A549 (cell line): Measurements from ENCODE around the gene PCED1B. TPM values are rescaled to one million over a fixed set of nuclear protein-coding genes. Genes with fewer than 3 reads are reported as not detected.

ENCODE experiments used
- ATAC-seq, 2 experiments: fragments of 200-7000 bp in 1 of 2; fragments of >200 bp in 1 of 2; cut with Nextera tagmentation in 1 of 2; cut with Tn5 transposase in 1 of 2; 3 replicates each; pipeline versions ENCODE4 v1.8.0 to v1.9.1; 2018 to 2020; ENCODE audit warnings: mild to moderate bottlenecking in 1 of 2, moderate library complexity in 1 of 2
- CTCF ChIA-PET: fragments of 300-600 bp; sonication (Branson Sonifier 250); formaldehyde crosslinking; extraction: SDS; loops from one replicate; lab custom pipeline; 2021; ENCODE audit warnings: antibody characterized with exemption, inconsistent platforms; lab: Yijun Ruan, JAX
- POLR2A ChIA-PET: fragments of 350-600 bp; formaldehyde crosslinking; extraction: SDS; loops from one replicate; lab custom pipeline; 2021; ENCODE audit warnings: antibody characterized with exemption, inconsistent platforms; lab: Yijun Ruan, JAX
- DNase-seq, 2 experiments: peaks; one replicate each; pipeline versions ENCODE4 v3.0.0 to v3.0.0-alpha.2; 2011 to 2016; ENCODE audit warnings: low read depth in 1 of 2, low spot score in 1 of 2
- FAIRE-seq: peaks from 2 replicates; lab custom pipeline; 2011; peaks lifted over from hg19 to GRCh38; lab: Jason Lieb, UNC
- H3K27ac ChIP-seq, 2 experiments: fragments of >200 bp; sonication (Bioruptor Twin); formaldehyde crosslinking; 3 replicates each; pipeline ENCODE4 v1.5.1; 2016 to 2017
- H3K4me1 ChIP-seq: fragments of >200 bp; sonication (Bioruptor Twin); formaldehyde crosslinking; 3 replicates; pipeline ENCODE4 v1.6.1; 2016
- H3K4me2 ChIP-seq: fragments of >200 bp; sonication (Bioruptor Twin); formaldehyde crosslinking; 3 replicates; pipeline ENCODE4 v1.6.1; 2016
- H3K4me3 ChIP-seq: fragments of >200 bp; sonication (Bioruptor Twin); formaldehyde crosslinking; 3 replicates; pipeline ENCODE4 v1.5.1; 2016
- H3K9me3 ChIP-seq: fragments of >200 bp; sonication (Bioruptor Twin); formaldehyde crosslinking; 3 replicates; pipeline ENCODE4 v1.6.1; 2016
- ATOH8 ChIP-seq: fragments of 250-450 bp; sonication (Bioruptor Pico); IDR thresholded peaks from 2 replicates; pipeline ENCODE4 v1.5.0; 2020; ENCODE audit warnings: low read depth, mild to moderate bottlenecking, moderate library complexity
- BCL3 ChIP-seq: fragments of >200 bp; sonication (Bioruptor Twin); formaldehyde crosslinking; IDR thresholded peaks from 3 replicates; pipeline ENCODE4 v1.6.1; 2016
- CBX2 ChIP-seq: fragments of 200-600 bp; sonication (generic); IDR thresholded peaks from 2 replicates; pipeline ENCODE4 v1.6.1; 2016; ENCODE audit warnings: low read depth, mild to moderate bottlenecking, borderline replicate concordance
- CEBPB ChIP-seq, 2 experiments: fragments of >200 bp in 1 of 2; sonication (Bioruptor Twin) in 1 of 2; formaldehyde crosslinking in 1 of 2; IDR thresholded peaks; 2 replicates each; pipeline ENCODE4 v1.6.1; 2012 to 2016
- CTCF ChIP-seq: fragments of >200 bp; sonication (Bioruptor Twin); formaldehyde crosslinking; IDR thresholded peaks from 3 replicates; pipeline ENCODE4 v1.5.1; 2016
- E2F6 ChIP-seq: IDR thresholded peaks from 2 replicates; pipeline ENCODE4 v1.6.1; 2012; ENCODE audit warnings: low read depth, borderline replicate concordance
- FOXS1 ChIP-seq: fragments of 250-450 bp; sonication (Bioruptor Pico); IDR thresholded peaks from 2 replicates; pipeline ENCODE4 v1.5.0; 2020; ENCODE audit warnings: mild to moderate bottlenecking, moderate library complexity
- GATA3 ChIP-seq: IDR thresholded peaks from 2 replicates; pipeline ENCODE4 v1.6.1; 2012; ENCODE audit warnings: borderline replicate concordance
- HDAC2 ChIP-seq: fragments of 200-600 bp; sonication (generic); IDR thresholded peaks from 2 replicates; pipeline ENCODE4 v1.6.1; 2016
- HEYL ChIP-seq: fragments of 250-450 bp; sonication (Bioruptor Pico); IDR thresholded peaks from 2 replicates; pipeline ENCODE4 v1.8.0; 2021; ENCODE audit warnings: mild to moderate bottlenecking, moderate library complexity
- HOXA7 ChIP-seq: fragments of 250-450 bp; sonication (Bioruptor Pico); IDR thresholded peaks from 2 replicates; pipeline ENCODE4 v1.5.0; 2020; ENCODE audit warnings: mild to moderate bottlenecking, moderate library complexity
- HOXB5 ChIP-seq: fragments of 250-450 bp; sonication (Bioruptor Pico); IDR thresholded peaks from 2 replicates; pipeline ENCODE4 v1.5.0; 2020; ENCODE audit warnings: mild to moderate bottlenecking, moderate library complexity
- JUNB ChIP-seq: fragments of >200 bp; sonication (Bioruptor Twin); formaldehyde crosslinking; IDR thresholded peaks from 2 replicates; pipeline ENCODE4 v1.6.1; 2016
- KDM1A ChIP-seq: fragments of 200-600 bp; sonication (generic); IDR thresholded peaks from 2 replicates; pipeline ENCODE4 v1.6.1; 2016; ENCODE audit warnings: low read depth, mild to moderate bottlenecking
- KDM5A ChIP-seq: fragments of 200-600 bp; sonication (generic); IDR thresholded peaks from 2 replicates; pipeline ENCODE4 v1.6.1; 2016; ENCODE audit warnings: antibody characterized with exemption, mild to moderate bottlenecking
- MAFK ChIP-seq: fragments of 450-650 bp; IDR thresholded peaks from 2 replicates; pipeline ENCODE4 v1.6.1; 2014; ENCODE audit not compliant: partially characterized antibody
- MAX ChIP-seq: IDR thresholded peaks from 2 replicates; pipeline ENCODE4 v1.6.1; 2012
- MYC ChIP-seq: IDR thresholded peaks from 2 replicates; pipeline ENCODE4 v1.6.1; 2012; ENCODE audit warnings: mild to moderate bottlenecking, inconsistent platforms, low read length, improper control_type of control experiment, borderline replicate concordance
- PBX3 ChIP-seq: IDR thresholded peaks from 2 replicates; pipeline ENCODE4 v1.6.1; 2012
- POLR2AphosphoS2 ChIP-seq: conservative IDR thresholded peaks from 2 replicates; pipeline ENCODE4 v1.6.1; 2012; ENCODE audit warnings: low read length, improper control_type of control experiment, inconsistent platforms
- RARB ChIP-seq: fragments of 250-450 bp; sonication (Bioruptor Pico); IDR thresholded peaks from 2 replicates; pipeline ENCODE4 v1.8.0; 2021; ENCODE audit warnings: mild to moderate bottlenecking, moderate library complexity
- RCOR1 ChIP-seq: fragments of 150-350 bp; IDR thresholded peaks from 2 replicates; pipeline ENCODE4 v1.6.1; 2014; ENCODE audit warnings: antibody characterized with exemption, low read length, low read depth
- REST ChIP-seq: fragments of 200-600 bp; sonication (generic); IDR thresholded peaks from 2 replicates; pipeline ENCODE4 v1.6.1; 2016; ENCODE audit warnings: antibody characterized with exemption, mild to moderate bottlenecking, moderate library complexity
- RFX5 ChIP-seq: fragments of 450-650 bp; IDR thresholded peaks from 2 replicates; pipeline ENCODE4 v1.7.1; 2014; ENCODE audit warnings: antibody characterized with exemption, mild to moderate bottlenecking, moderate library complexity
- SMC3 ChIP-seq: fragments of >200 bp; sonication (Bioruptor Twin); formaldehyde crosslinking; IDR thresholded peaks from 3 replicates; pipeline ENCODE4 v1.6.1; 2018; ENCODE audit warnings: inconsistent platforms
- SREBF2 ChIP-seq: fragments of 450-650 bp; IDR thresholded peaks from 2 replicates; pipeline ENCODE4 v1.6.1; 2014; ENCODE audit warnings: mild to moderate bottlenecking, moderate library complexity
- TFCP2L1 ChIP-seq: fragments of 250-450 bp; sonication (Bioruptor Pico); IDR thresholded peaks from 2 replicates; pipeline ENCODE4 v1.5.0; 2021; ENCODE audit warnings: mild to moderate bottlenecking
- TP53 ChIP-seq: fragments of 250-450 bp; sonication (Bioruptor Pico); IDR thresholded peaks from 2 replicates; pipeline ENCODE4 v1.5.0; 2021; ENCODE audit warnings: mild to moderate bottlenecking, moderate library complexity
- ZC3H11A ChIP-seq: fragments of 450-650 bp; IDR thresholded peaks from 2 replicates; pipeline ENCODE4 v1.6.1; 2014; ENCODE audit warnings: antibody characterized with exemption, mild to moderate bottlenecking
- ZNF302 ChIP-seq: fragments of 250-450 bp; sonication (Bioruptor Pico); IDR thresholded peaks from 2 replicates; pipeline ENCODE4 v1.9.0; 2021; ENCODE audit warnings: inconsistent platforms, mild to moderate bottlenecking, moderate library complexity
- ZSCAN20 ChIP-seq: fragments of 250-450 bp; sonication (Bioruptor Pico); IDR thresholded peaks from 2 replicates; pipeline ENCODE4 v1.8.0; 2022; ENCODE audit warnings: mild to moderate bottlenecking, moderate library complexity
- WGBS: methylation state at CpG from one replicate; pipeline ENCODE4 v1.1.6; 2017; ENCODE audit errors: missing lambda C conversion rate; 5-methylcytosine and 5-hydroxymethylcytosine counted together
- polyA plus RNA-seq, 4 experiments: library from polyadenylated mRNA; depleted of rRNA in 3 of 4; stranded (reverse); fragments of >200 nt; fragmentation: RNase III in 1 of 4; extraction: RNeasy Plus Mini Kit Qiagen cat#74134 plus additional on column Dnase treatment in 1 of 4; gene quantifications; 2 replicates in 3 of 4; 3 replicates in 1 of 4; pipeline ENCODE4 v1.2.3, GENCODE V29; 2011 to 2017

The PCED1B gene
- polyA plus RNA-seq, 2 of the 4 experiments (the other 2 are of a cell fraction), result 74.6 to 108 TPM

- WGBS, result under 1% methylated on average over 7 of the region's 7 CpGs
- CTCF ChIA-PET, result interaction anchor here (0.6 to 1.9 kb wide), 4 partner anchors 21 to 190 kb away, joined by 3 to 7 read pairs (median 5); no protein-coding TSS in a partner anchor
- POLR2A ChIA-PET, result interaction anchor here (0.6 to 6.8 kb wide), 12 partner anchors 11 to 191 kb away, joined by 3 to 156 read pairs (median 5); partner anchors contain the start of genes AMIGO2 and PCED1B
- peak in 1 of 2 experiments; percentile 96 for DNase-seq
- H3K4me3 ChIP-seq, result peak overlapping the region; percentile 44
- H3K9me3 ChIP-seq, result no peaks in the 10 kb centered on the region
- H3K4me2 ChIP-seq, result peak overlapping the region; percentile 80
- FAIRE-seq, result no peak
- ATAC-seq, result peak; percentile 75 to 79
- H3K27ac ChIP-seq, result peak overlapping the region; percentile 98 to 99
- H3K4me1 ChIP-seq, result peaks cover 83% of the 10 kb centered on the region
- TF ChIP-seq ZSCAN20 (CRISPR knock-in tag) (peak; percentile 75; the same call in 1 of the 2 replicates), MYC (0 out of 2 replicates have a peak, but pooled peaks have one; percentile 21), MAX (peak; percentile 61), PBX3 (no peak), GATA3 (peak; percentile 75; the same call in 1 of the 2 replicates), REST (no peak), CEBPB (IDR thresholded peaks at IDR 0.05) (peak in 1 of 2 experiments; percentile 67; a peak in 2 of 4 replicates), POLR2AphosphoS2 (no peak), SMC3 (no peak; the same call in 1 of the 3 replicates), HEYL (CRISPR knock-in tag) (peak; percentile 78; the same call in 1 of the 2 replicates), HOXB5 (CRISPR knock-in tag) (peak; percentile 69), HDAC2 (no peak), TFCP2L1 (CRISPR knock-in tag) (no peak), RARB (CRISPR knock-in tag) (peak; percentile 26; the same call in 1 of the 2 replicates), BCL3 (peak; percentile 70; the same call in 1 of the 3 replicates), KDM5A (no peak), E2F6 (peak; percentile 29), TP53 (CRISPR knock-in tag) (peak; percentile 89), MAFK (no peak), RCOR1 (no peak), FOXS1 (no peak), ATOH8 (CRISPR knock-in tag) (peak; percentile 41; the same call in 1 of the 2 replicates), KDM1A (no peak), SREBF2 (no peak), CBX2 (no peak), ZNF302 (no peak; the same call in none of the 2 replicates), ZC3H11A (no peak), RFX5 (no peak; the same call in 1 of the 2 replicates), JUNB (peak; percentile 24; the same call in 1 of the 2 replicates), CTCF (no peak), HOXA7 (CRISPR knock-in tag) (peak; percentile 91; the same call in 1 of the 2 replicates)
Measured at GRCh38 chr12:47223031-47223847, 143.8 kb downstream of the PCED1B start.
